Measurements from ENCODE around the gene RINL.
"Not testable (repeated sequence)": the region's sequence is repeated elsewhere in the genome, so short reads cannot be mapped to it uniquely, and the experiment has no call there.

Gene RINL

DNA sequence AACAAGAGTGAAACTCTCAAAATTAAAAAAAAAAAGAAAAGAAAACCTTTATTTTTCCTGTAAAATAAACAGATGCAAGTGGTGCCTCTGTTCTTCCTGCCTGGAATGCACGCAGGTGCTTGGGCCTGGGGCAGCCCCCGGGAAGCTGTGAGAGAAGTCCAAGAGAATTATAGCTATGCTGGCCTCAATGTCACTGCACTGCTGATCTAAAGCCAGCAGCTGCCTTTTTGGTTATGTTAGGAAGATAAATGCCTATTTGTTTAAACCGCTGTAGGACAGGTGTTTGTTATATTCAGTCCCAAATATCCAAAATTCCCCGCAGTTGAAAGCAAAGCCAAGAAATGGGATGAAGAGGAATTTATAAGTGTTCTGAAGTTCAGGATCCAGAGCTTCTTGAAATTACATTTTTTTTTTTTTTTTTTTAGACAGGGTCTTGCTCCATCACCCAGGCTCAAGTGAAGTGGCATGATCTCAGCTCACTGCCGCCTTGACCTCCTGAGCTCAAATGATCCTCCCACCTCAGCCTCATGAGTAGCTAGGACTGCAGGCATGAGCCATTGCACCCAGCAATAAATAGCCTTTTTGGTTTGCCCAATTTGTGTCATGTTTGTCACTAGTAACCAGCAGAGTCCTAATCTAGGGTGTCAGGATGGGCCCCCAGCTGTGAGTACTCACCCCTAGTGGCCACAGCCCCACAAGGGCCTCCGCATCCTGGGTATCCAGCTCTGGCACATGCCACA lies 2.2 kb downstream of the RINL start:
- no peak for DNase-seq

DNA sequence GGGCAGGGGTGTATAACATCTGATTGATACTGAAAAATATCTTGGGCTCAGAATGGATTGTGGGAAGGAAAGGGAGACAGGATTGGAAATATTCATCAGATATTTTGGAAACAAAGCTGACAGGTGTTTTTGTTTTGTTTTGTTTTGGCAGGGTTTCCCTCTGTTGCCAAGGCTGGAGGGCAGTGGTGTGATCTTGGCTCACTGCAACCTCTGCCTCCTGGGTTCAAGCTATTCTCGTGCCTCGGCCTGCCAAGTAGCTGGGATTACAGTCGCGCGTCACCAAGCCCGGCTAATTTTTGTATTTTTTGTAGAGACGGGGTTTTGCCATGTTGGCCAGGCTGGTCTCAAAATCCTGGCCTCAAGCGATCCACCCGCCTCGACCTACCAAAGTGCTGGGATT lies 4.7 kb downstream of the RINL start:
- not testable (repeated sequence) for DNase-seq

DNA sequence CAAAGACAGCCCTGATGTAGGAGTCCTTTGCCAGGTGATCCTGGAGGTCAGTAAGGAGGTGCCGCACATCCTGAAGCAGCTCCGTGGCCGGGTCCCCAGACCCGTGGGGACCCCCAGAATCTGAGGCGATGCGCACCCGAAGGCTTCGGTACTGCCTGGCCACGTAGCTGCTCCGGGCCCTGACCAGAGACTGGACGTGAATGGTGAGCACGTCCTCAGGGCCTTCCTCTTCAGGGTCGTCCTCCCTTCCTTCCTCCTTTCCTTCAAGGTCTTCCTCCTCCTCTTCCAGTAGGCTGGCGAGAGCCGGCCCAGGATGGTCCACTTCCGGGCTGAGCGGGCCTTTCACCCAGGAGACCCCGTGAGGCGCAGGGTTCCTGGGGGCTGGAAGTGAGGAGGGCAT lies 7.5 kb downstream of the RINL start:
- no peak for DNase-seq

DNA sequence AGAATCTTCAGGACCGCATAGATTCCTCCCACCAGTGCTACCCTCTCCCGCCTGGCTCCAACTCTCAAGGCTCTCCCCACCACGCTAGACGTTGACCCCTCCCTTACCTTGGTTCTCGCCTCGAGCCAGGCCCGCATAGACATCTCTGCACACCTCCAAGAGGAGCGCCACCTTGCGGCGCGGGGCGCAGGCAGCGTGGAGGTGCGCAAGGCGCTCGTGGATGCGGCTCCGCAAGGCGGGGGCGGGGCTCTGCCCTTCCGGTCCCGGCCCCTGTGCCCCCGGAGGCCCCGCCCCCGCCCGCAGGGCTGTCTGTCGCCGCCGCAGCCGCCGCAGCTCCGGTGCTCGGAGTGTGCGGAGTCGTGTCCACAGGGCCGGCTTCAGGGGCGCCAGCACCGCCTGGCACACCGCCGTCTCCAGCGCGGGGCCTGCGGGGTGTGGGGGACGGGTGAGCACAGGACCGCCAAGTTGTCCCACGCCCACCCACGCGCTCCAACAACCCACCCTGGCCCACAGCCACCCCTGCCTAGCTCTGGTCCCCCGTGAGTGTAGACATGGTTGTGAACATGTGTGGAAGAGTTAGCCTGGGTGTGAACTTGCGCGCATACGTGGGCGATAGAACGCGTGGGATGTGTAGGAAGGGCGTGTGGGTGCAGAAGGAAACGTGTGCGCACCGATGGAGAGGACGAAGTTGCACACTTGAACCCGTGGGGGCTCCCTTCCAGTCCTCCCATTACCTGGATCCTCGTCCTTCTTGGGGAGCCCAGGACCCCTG lies 8.1 kb downstream of the RINL start:
- DNase-seq, result peak in 41 of 51 donors; percentile 16 to 76 (median 47)

DNA sequence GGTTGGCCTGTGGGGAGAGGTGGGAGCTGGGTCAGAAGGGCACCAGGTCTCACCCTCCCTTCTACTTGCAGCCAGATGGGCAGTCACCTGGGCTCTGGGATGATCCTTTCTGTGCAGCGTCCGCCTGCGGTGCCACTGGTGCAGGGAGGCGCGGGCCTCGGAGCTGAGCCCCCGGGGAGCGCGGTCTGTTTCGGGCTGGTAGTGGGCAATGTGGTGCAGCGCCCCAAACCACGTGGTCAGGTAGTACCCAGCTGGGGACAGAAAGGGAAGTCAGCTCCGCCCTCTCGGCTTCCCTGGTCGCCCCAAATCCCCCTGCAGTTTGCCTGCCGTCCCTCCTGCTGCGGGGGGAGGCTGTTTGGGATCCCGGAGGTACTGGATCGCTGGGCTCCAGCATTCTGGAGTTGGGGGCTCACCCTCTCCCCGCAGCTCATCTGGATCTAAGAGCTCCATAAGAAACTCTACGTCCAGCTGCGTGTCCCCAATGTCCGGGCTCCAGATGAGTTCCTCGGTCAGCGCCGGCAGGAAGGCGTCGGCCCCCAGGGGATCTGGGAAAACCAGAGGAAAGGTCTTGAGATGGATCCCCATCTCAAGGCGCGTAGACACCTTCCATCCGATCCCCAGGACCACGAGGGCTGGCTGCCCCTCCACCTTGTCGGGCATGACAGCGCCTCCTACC lies 8.8 kb downstream of the RINL start:
- DNase-seq, result peak in 4 of 51 donors; percentile 11 to 35 (median 24)

DNA sequence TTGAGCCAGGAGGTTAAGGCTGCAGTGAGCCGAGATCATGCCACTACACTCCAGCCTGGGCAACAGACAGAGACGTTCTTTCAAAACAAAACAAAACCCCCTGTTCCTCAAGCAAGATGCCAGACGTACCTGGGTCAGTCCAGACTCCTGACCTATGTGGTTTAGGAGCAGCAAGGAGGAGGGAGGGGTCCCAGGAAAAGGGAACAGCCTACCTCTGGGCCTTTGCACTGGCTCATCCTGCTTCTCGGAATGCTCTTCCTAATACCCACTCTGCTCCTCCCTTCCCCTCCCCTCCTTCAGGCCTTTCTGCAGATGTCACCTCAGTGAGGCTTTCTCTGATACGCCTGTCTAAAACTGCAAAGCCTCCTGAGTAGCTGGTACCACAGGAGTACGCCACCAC lies 9.5 kb downstream of the RINL start:
- no peak for DNase-seq

GRCh38 chr19:38867171-38867780 lies 10.8 kb downstream of the RINL start:
- DNase-seq, result no peak

- DNase-seq, result no peak
Measured at GRCh38 chr19:38862321-38863059, 15.6 kb downstream of the RINL start.

DNA sequence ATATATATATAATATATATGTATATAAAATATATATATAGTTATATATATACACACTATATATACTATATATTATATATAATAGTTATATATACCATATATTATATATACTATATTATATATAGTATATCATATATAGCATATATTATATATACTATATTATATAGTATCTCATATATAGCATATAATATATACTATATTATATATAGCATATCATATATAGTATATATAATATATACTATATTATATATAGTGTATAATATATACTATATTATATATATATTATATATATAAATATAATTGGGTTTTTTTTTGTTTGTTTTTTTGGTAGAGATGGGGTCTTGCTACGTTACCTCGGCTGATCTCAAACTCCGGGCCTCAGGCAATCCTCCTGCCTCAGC lies 16.7 kb downstream of the RINL start:
- no peak for DNase-seq

DNA sequence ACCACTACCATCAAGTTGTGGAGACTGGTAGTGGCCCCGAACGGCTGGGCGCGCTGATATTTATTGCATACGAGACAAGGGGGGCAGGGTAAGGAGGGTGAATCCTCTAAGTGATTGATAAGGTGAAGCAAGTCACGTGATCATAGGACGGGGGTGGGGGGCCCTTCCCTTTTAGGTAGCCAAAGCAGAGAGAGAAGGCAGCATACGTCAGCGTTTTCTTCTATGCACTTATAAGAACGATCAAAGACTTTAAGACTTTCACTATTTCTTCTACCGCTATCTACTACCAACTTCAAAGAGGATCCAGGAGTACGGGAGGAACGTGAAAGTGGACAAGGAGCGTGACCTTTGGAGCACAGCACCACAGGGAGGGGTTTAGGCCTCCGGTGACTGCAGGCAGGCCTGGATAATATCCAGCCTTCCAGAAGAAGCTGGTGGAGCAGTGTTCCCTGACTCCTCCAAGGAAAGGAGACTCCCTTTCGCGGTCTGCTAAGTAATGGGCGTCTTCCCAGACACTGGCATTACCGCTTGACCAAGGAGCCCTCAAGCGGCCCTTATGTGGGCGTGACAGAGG lies 18.4 kb downstream of the RINL start:
- DNase-seq, result not testable (repeated sequence)

GRCh38 chr19:38856813-38857212 lies 21.3 kb downstream of the RINL start:
- no peak for DNase-seq

DNA sequence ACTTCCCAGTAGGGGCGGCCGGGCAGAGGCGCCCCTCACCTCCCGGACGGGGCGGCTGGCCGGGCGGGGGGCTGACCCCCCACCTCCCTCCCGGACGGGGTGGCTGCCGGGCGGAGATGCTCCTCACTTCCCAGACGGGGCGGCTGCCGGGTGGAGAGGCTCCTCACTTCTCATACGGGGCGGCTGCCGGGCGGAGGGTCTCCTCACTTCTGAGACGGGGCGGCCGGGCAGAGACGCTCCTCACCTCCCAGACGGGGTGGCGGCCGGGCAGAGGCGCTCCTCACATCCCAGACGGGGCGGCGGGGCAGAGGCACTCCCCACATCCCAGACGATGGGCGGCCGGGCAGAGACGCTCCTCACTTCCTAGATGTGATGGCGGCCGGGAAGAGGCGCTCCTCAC lies 22.3 kb downstream of the RINL start:
- not testable (repeated sequence) for DNase-seq

DNA sequence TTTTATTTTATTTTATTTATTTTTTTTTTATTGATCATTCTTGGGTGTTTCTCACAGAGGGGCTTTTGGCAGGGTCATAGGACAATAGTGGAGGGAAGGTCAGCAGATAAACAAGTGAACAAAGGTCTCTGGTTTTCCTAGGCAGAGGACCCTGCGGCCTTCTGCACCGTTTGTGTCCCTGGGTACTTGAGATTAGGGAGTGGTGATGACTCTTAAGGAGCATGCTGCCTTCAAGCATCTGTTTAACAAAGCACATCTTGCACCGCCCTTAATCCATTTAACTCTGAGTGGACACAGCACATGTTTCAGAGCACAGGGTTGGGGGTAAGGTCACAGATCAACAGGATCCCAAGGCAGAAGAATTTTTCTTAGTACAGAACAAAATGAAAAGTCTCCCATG lies 23.1 kb downstream of the RINL start:
- not testable (repeated sequence) for DNase-seq

GRCh38 chr19:38853214-38853613 lies 24.9 kb downstream of the RINL start:
- no peak for DNase-seq

DNA sequence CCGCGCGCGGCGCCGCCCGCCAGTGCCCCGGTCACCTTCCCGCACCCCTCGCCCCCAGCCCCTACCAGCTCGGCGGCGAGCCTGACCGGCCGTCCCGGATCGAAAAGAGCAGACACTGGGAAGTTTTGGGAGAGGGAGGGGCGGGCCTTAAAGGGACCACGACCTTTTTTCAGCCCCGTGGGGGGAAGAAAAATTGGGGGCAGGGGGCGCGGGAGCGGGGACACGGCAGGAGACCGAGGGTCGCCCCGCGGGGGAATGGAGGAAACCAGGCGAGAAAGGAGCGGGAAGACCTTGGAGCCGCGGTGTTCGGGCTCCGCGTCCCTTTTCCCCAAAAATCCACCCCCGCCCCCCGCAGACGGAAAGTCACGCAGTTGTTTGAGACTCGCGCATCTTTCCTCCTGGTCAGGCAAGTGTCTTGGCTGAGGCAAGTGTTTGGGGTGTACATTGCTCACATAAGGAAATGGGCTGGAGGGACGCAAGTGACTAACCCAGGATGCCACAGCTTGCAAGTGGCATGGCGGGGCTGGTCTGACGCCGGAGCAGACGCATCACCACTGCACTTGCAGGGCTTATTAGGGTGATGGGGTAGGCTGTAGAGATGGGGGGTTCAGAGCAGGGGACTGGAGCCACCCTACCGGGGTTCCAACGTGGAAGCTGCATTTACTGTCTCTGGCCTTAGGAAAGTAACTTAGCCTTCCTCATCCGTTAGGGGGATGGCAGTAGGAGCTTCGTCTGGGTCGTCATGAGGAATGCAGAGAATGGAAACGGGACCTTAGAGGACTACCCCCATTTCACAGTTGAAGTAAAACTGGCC lies 25.6 kb downstream of the RINL start:
- peak in 40 of 51 donors; percentile 27 to 80 (median 52) for DNase-seq

DNA sequence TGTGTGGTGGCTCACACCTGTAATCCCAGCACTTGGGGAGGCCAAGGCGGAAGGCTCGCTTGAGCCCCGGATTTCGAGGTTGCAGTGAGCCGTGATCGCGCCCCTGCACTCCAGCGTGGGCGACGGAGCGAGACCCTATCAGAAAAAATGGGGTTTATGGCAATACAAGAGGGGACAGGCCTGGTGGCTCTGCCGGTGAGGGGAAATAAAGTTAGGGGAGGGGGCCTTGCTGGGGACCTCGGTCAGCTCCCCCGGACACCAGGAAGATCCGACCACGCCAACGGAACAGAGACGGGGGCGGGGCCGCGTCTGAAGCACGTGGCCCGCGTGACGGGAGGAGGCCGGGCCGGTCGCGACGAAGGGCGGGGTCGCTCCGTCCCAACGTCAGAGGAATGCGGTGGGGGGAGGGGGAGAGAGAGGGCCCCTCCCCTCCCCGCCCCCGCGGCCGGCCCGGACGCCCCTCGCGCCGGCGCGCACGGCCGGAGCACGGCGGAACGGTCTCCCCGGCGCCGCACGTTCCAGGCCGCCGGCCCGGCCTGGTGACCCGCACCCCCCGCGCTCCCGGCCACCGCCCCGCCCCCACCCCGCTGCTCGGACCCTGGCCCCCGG lies 26.3 kb downstream of the RINL start:
- DNase-seq, result peak; percentile 30 to 95 (median 84)

DNA sequence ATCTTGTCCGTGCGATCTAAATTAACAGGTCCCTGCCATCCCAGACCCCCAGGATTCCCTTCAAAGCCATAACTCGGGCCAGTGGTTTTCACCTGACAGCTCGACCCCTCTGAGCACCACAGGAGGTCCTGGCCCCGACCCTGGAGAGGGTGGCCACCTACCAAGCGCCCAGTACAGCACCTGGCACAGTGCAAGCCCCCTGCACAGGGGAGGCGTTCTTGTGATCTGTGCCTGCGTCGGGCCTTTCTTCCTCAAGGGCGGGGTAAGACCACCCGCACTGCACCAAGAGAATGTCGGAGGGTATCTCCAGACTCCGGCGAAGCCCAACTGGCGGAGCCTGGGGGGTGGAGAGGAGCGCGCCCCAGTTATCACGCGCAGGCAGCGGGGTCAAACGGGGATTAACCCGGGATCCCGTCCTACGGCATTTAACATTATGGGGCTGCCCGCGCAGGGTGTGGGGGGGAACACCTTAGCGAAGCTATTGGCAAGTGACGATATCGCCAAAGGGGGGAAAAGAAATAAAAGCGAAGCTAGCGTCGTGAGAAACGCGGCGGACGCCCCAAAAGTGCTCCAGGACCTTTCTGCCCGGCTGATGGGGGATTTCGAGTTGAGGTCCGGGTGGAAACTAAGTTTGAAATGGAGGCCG lies 27.0 kb downstream of the RINL start:
- peak in 19 of 51 donors; percentile 18 to 79 (median 42) for DNase-seq

- peak in 31 of 51 donors; percentile 58 to 100 (median 100) for DNase-seq
Measured at GRCh38 chr19:38850436-38850975, 27.6 kb downstream of the RINL start.

Data from hypothalamus (tissue), 51 donors.